HG03469 (cell line): ENCODE measurements around the gene ERBB4.
"Not testable (repeated sequence)": the region's sequence is repeated elsewhere in the genome, so short reads cannot be mapped to it uniquely, and the experiment has no call there.

ENCODE experiments used
- ATAC-seq: cut with Tn5 transposase; IDR thresholded peaks from one replicate; pipeline ENCODE4 v1.9.1; 2021; ENCODE audit warnings: mild to moderate bottlenecking, moderate library complexity, moderate number of reproducible peaks; ENCODE audit not compliant: unreplicated experiment

The ERBB4 gene

DNA sequence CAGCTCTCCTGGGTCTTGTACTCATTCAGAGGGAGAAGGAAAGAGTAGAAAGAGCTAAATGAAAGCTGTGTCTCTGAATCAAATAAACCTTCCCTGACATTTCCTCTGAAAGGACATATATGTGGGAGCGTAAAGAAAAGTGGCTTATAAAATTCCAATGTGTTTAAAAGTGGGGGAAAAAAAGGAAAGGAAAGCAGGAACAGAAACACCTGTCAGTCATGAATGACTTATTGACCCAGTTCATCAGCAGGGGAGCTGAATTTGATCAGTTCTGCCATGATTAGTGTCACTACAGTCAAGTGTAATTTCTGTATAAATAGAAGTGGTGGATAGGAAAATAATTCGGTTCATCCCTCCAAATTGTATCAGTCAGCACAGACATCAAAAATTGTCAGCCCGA, 382.5 kb downstream of the ERBB4 start:
- ATAC-seq: no peak

DNA sequence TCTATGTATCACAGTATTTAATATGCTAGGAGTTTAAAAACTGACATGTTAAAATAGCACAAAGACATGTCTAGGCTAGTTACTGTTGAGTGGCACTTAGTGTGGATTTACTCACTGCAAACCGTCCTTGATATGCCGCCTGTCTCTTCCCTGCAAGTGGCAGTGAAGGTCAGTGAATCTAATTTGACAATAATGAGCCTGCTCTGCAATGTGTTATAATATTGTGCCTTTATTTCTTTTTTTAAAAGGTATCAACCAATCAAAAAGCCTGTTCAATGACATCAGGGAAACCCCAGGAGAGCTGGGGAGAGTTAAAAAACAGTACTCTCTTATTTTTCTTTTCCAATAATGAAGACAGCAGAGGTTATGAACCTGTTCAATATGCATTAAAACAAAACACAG, 384.1 kb downstream of the ERBB4 start:
- no peak for ATAC-seq

- ATAC-seq: no peak
Observed at GRCh38 chr2:212153923-212154322, 384.7 kb downstream of the ERBB4 start.

DNA sequence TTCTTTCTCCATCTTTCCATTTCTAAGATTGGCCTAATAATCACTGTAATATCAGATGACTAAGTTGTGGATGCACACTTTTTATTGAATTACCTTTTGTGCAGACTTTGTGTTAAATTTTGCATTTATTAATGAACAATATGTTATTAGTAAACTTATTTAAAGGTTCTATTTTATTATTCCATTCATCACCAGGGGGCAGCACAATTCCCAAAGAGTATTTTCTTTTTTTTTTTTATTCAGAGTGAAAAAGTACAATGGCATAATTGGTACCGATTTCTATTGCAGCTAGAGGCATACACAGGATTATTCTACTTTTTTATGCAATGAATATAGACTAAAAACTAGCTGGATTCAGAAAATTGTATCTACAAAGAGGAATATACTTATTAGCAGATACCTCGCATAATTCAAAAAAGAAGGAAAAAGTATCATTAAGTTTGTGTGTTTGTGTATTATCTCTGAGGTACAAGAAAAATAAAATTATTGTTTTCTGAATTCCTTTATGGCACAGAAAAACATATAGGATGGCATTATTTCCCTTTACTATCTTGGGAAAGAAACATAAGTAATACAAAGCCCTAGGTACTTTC, 390.6 kb downstream of the ERBB4 start:
- ATAC-seq: no peak

GRCh38 chr2:212146416-212146815, 392.2 kb downstream of the ERBB4 start:
- ATAC-seq: no peak

DNA sequence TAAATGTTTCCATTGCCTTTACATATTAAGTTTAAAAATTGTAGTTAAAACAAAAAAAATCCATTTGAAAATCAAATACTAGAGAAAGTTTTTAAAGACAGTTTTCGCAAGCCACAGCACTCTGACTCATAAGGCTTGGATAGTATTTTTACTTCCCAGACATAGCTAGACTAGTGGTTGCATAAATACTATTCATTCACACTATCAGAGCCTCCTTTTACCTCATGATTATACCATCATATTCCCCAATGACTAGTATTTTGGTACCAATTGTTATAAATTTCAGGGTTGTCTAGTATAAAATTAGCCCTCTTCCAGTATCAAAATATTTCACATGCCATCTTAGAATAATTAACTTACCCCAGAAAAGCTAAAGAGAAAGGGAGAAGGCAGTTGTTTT, 393.5 kb downstream of the ERBB4 start:
- ATAC-seq: no peak

DNA sequence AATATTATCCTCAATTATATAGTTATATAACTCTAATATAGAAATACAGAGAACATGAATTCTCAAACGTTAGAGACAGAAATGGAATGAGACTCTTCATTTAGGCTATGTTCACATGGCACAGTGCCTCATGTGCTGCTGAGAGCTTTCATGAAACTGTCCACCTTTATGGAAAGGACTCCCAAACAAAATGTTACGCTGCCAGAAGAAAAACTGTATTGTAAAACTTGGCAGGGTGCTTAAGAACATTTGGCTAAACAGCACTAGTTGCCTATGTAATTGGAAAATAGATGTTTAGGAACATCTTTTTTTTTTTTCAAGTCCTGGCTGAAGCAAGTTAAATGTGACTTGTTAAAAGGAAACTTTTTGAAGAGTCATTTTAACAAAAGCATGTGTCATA, 396.0 kb downstream of the ERBB4 start:
- no peak for ATAC-seq

DNA sequence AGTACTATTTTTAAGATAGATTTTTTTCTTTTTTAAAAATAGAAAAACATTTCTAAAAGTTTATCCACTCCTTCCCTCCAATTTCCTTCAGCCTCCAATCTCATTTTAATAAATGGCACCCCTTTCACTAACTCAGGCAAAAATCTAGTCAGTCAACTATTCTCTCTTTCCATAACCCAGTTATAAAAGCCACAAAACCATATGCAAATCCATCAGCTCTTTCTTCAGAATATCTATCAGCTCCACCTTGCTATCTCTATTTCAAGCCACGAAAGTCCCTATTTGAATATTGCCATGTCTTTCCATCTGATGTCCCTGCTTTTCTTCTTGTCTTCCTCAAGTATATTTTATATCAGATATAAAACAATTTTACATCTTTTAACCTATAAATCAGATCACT, 397.1 kb downstream of the ERBB4 start:
- no peak for ATAC-seq

- ATAC-seq: no peak
Observed at GRCh38 chr2:212136216-212136795, 402.3 kb downstream of the ERBB4 start.

DNA sequence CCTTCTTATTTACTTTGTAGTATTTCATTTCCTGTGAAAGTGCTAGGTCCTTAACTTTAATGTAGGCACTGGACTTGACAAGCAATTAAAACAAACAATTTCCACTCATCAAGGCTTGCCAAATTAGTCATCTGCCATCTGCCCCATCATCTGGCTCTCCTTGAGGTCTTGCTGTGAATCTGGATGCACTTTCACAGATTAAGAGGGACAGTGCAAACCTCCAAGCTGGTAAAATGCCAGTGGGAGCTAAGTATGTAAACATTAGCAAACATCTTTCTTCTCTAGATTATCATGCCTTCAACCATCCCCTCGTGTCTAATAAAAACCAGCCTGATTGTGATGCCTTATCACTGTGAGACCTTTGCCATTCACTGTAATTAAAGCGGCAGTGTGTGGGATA, 402.9 kb downstream of the ERBB4 start:
- no peak for ATAC-seq

- ATAC-seq: no peak
Observed at GRCh38 chr2:212133337-212133736, 405.3 kb downstream of the ERBB4 start.

DNA sequence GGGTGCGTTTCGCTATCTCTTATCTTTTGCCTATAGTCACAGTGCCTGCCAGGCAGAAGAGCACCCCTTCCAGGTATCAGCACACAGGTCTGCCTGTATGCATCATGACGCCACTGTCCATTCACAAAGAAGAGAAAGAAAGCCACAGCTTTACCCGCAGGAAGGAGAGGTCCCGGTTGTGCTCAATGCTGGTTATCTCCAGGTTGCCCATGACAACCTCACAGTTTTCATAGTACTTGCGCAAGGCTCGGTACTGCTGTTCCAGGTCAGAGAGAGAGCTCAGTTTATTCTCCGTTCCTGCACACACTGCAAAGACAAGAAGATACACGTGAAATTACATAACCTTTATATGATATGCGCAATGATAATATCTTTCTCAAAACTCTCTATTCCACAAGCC, 414.0 kb downstream of the ERBB4 start:
- ATAC-seq: no peak

DNA sequence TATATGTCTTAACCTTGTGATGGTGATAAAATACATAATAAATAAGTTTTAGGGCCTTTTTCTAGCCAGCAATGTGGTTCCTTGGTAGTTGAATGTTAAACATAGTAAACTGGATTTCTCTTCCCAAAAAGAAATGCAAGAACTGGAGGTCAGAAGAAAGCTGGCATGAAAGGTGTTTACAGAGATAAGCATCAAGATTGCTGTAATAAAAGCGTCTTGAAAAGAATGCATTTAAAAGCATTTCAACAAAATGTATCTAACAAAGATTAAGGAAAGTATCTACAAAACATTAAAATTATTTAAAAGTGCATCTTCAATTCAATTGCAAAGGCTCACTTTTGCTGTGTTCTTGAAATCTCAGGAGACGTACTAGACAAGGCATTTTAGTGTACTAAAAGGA, 419.0 kb downstream of the ERBB4 start:
- no peak for ATAC-seq

DNA sequence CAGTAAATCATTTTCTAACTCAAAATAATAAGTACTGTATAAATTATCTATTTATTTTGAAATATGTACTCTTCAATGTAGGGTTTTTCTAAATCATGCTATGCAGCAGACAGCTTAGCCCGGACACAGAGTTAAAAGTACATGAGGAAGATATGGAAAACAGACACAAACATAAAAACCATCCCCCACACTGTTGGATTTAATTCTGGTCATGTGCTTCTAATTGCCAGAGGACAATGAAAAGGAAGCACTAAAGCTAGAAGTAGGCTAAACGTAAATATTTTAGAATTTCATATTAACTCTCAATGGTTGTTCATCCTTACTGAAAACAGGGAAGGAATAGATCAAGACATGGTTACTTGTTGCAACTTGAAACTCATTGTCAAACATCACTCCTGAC, 420.7 kb downstream of the ERBB4 start:
- ATAC-seq: no peak

- no peak for ATAC-seq
Observed at GRCh38 chr2:212114489-212114888, 424.1 kb downstream of the ERBB4 start.

DNA sequence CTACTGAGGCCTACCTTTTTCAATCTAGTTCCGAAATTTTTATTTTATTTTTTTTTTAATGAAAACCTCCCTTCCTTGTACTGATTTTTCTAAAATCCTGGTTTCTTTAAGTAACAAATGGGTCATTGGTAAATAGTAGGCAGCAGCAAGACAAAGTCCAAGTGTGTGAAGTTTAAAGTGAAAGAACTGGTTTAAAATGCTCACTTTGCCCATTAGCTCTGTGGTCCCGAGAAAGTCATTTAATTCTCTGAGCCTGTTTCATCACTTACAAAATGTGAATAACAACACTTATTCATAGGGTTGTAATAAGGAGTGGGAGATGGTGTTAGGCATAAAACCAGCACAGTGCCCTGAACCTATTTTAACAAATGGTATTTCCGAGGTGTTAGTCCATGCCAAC, 426.2 kb downstream of the ERBB4 start:
- ATAC-seq: no peak

GRCh38 chr2:212109792-212110680, 428.6 kb downstream of the ERBB4 start:
- no peak for ATAC-seq

DNA sequence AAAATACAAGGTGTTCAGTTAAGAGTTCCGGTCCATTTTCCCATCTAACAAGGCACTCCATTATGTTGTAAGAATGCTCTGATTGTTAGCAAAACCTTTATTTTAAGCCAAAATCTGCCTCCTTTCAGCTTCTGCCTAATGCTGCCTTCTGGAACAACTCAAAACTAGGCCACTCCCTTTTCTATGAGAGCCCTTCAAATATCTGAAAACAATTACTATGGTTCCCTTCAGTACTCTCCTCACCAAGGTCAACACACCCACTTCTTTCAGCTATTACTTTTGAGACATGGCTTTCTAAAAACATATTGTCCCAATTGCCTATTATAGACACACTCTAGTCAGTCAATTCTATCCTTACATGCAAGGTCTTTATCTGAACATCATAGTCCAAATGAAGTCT, 429.4 kb downstream of the ERBB4 start:
- ATAC-seq: no peak

DNA sequence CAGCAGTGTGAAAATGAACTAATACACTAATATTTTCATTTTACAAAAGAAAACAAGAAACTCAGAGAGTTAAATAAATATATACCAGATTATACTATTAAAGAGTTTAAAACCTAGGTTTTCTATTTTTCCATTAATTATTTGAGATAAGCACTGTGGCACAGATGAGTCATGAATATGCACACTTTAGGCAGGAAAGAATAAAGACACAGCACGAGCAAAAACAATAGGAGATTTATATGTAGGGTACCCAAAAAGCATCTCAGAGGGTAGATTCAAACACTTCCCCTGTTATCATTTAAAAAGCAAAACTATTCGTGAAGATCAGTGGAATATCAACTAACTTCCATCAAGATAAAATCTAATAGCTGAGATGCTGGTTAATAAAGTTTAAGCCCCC, 430.6 kb downstream of the ERBB4 start:
- ATAC-seq: no peak

DNA sequence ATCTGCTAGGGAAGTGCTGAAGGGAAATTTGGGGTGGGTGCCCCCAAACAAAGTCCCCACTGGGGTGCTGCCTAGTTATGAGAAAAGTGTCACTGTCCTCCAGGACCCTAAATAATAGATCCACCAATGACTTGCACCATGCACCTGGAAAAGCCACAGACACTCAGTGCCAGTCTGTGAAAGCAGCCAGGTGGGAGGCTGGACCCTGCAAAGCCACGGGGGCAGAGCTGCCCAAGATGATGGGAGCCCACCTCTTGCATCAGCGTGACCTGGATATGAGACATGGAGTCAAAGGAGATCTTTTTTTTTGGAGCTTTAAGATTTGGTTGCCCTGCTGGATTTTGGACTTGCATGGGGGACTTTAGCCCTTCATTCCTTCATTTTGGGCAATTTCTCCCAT, 431.6 kb downstream of the ERBB4 start:
- no peak for ATAC-seq

- ATAC-seq: not testable (repeated sequence)
Observed at GRCh38 chr2:212106536-212106935, 432.1 kb downstream of the ERBB4 start.

DNA sequence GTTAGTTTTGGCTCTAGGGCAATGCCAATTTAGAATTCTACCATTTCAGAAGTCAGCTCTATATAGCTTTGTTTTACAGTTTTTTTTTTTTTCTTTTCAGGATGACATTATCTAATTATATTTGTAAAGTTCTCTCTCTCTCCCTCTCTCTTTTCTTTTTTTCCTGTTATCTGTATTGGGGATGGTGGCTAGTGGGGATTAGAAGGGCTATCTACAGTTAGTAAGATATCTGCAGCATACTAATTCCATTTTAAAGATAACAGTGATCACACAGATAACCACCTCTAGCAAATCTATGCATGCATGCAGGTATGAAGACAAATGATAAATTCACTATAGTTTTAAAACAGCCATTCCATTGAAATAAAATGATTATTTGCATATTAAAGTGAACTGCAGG, 438.9 kb downstream of the ERBB4 start:
- ATAC-seq: no peak
